Parathyroid adenoma (tissue), 2 donors: Measurements from ENCODE around the gene NPAS2.

Source experiments
- H2AFZ ChIP-seq: fragments of 300-600 bp; sonication (generic); one replicate; pipeline ENCODE4 v1.7.0; 2017; ENCODE audit warnings: antibody characterized with exemption, mild to moderate bottlenecking
- H3K27ac ChIP-seq: fragments of 300-600 bp; sonication (generic); one replicate; pipeline ENCODE4 v1.7.0; 2017
- H3K27me3 ChIP-seq: fragments of 300-600 bp; sonication (generic); one replicate; pipeline ENCODE4 v1.7.0; 2017; ENCODE audit warnings: low read length; ENCODE audit not compliant: control insufficient read depth, insufficient read depth
- H3K36me3 ChIP-seq: fragments of 300-600 bp; sonication (generic); one replicate; pipeline ENCODE4 v1.7.0; 2017; ENCODE audit warnings: low read length; ENCODE audit not compliant: control insufficient read depth, insufficient read depth
- H3K4me1 ChIP-seq: fragments of 300-600 bp; sonication (generic); one replicate; pipeline ENCODE4 v1.7.0; 2017; ENCODE audit warnings: control low read depth
- H3K4me2 ChIP-seq: fragments of 300-600 bp; sonication (generic); one replicate; pipeline ENCODE4 v1.7.0; 2017; ENCODE audit warnings: low read length
- H3K4me3 ChIP-seq: fragments of 300-600 bp; sonication (generic); one replicate; pipeline ENCODE4 v1.7.0; 2017; ENCODE audit warnings: low read depth, low read length
- H3K79me2 ChIP-seq: fragments of 300-600 bp; sonication (generic); one replicate; pipeline ENCODE4 v1.7.0; 2017; ENCODE audit warnings: control low read depth
- H3K9ac ChIP-seq: fragments of 300-600 bp; sonication (generic); one replicate; pipeline ENCODE4 v1.7.0; 2017; ENCODE audit warnings: mild to moderate bottlenecking
- H3K9me3 ChIP-seq: fragments of 300-600 bp; sonication (generic); one replicate; pipeline ENCODE4 v1.7.0; 2017; ENCODE audit warnings: low read length; ENCODE audit not compliant: control insufficient read depth
- CTCF ChIP-seq: fragments of 300-600 bp; sonication (generic); IDR thresholded peaks from one replicate; pipeline ENCODE4 v1.7.0; 2017; ENCODE audit warnings: antibody characterized with exemption, mild to moderate bottlenecking
- donor health status: primary hyperparathyroidism.

The NPAS2 gene

DNA sequence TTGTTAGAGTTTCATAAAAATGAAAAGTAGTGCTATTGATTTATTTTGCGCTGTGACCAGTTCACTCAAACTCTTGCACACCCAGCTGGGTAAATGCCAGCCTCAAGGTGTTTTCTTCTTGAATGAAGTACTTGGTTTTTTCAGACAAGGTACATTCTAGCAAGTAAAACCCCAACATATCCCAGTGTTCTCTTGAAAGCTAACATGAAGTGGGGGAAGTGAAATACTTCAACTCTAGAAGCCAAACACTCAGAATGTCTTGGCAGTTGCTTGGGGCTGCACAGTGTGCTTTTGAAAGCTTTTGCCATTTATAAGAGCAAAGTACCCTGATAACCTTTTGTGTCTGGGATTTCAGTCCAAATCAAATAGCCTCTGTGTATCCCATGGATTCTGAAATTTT lies 13.4 kb downstream of the NPAS2 start:
- Histone ChIP-seq H3K79me2 (no peaks in the 10 kb centered on the region), H3K27ac (no peak overlapping the region), H3K4me1 (no peaks in the 10 kb centered on the region), H3K36me3 (no peaks in the 10 kb centered on the region), H3K27me3 (no peaks in the 10 kb centered on the region), H3K4me3 (no peak overlapping the region), H3K9ac (no peak overlapping the region), H3K4me2 (no peak overlapping the region), H3K9me3 (no peaks in the 10 kb centered on the region), H2AFZ (no peak overlapping the region)
- TF ChIP-seq CTCF = no peak

DNA sequence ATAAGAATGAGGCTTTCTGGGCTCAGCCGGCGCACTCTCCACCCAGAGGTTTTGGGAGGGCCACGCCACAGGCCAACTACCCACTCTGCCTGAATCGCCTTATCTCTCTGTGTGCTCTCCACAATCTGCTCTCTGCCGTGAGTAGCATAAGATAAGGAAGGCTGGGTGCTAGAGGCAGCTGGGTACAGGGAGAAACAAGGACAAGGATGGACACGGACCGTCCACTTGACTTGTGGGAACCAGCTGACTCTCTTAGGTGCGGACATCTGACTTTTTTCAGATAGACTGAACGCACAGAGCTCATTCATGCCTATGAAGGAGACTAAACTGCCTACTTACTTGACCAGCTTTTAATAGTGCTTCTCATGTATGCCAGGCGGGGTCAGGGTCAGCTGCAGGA lies 14.3 kb downstream of the NPAS2 start:
- H3K27ac ChIP-seq = no peak overlapping the region
- no peak for TF ChIP-seq CTCF

GRCh38 chr2:100835006-100835659 lies 15.2 kb downstream of the NPAS2 start:
- no peak for TF ChIP-seq CTCF
- Histone ChIP-seq H3K9me3 (no peaks in the 10 kb centered on the region), H3K27ac (no peak overlapping the region), H3K9ac (no peak overlapping the region), H3K4me2 (no peak overlapping the region), H2AFZ (no peak overlapping the region), H3K4me3 (no peak overlapping the region), H3K36me3 (no peaks in the 10 kb centered on the region), H3K79me2 (no peaks in the 10 kb centered on the region), H3K4me1 (no peaks in the 10 kb centered on the region), H3K27me3 (no peaks in the 10 kb centered on the region)

More for the DNA sequence above, 14.3 kb downstream of the NPAS2 start:
- H3K9ac ChIP-seq = no peak overlapping the region
- no peaks in the 10 kb centered on the region for H3K36me3 ChIP-seq
- no peaks in the 10 kb centered on the region for H3K79me2 ChIP-seq
- no peaks in the 10 kb centered on the region for H3K27me3 ChIP-seq
- no peak overlapping the region for H3K4me3 ChIP-seq
- H2AFZ ChIP-seq = no peak overlapping the region
- no peak overlapping the region for H3K4me2 ChIP-seq
- no peaks in the 10 kb centered on the region for H3K9me3 ChIP-seq
- no peaks in the 10 kb centered on the region for H3K4me1 ChIP-seq

DNA sequence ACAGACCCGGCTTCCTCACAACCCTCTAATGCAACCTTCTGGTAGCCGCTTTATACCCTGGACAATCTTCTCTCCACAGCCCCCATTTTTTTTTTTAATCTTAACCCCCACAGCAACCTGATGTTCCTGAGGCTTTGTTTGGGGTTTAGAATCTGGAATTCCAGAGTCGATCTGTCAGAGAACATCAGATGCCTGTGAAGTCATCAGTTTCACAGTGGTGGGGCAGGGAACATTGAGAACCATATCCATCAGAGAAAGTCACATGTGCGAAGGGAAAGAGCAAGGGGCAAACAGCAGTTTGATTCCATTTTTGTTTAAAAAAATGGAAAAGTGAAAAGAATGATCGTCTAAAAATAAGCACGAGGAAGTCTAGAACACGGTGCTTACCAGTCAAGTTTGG lies 20.6 kb downstream of the NPAS2 start:
- no peaks in the 10 kb centered on the region for H3K4me1 ChIP-seq
- no peaks in the 10 kb centered on the region for H3K79me2 ChIP-seq
- H2AFZ ChIP-seq = no peak overlapping the region
- no peaks in the 10 kb centered on the region for H3K36me3 ChIP-seq
- H3K4me3 ChIP-seq = no peak overlapping the region
- H3K9me3 ChIP-seq = no peaks in the 10 kb centered on the region
- H3K9ac ChIP-seq = no peak overlapping the region
- no peak overlapping the region for H3K27ac ChIP-seq
- no peak for TF ChIP-seq CTCF
- H3K27me3 ChIP-seq = no peaks in the 10 kb centered on the region
- H3K4me2 ChIP-seq = no peak overlapping the region

DNA sequence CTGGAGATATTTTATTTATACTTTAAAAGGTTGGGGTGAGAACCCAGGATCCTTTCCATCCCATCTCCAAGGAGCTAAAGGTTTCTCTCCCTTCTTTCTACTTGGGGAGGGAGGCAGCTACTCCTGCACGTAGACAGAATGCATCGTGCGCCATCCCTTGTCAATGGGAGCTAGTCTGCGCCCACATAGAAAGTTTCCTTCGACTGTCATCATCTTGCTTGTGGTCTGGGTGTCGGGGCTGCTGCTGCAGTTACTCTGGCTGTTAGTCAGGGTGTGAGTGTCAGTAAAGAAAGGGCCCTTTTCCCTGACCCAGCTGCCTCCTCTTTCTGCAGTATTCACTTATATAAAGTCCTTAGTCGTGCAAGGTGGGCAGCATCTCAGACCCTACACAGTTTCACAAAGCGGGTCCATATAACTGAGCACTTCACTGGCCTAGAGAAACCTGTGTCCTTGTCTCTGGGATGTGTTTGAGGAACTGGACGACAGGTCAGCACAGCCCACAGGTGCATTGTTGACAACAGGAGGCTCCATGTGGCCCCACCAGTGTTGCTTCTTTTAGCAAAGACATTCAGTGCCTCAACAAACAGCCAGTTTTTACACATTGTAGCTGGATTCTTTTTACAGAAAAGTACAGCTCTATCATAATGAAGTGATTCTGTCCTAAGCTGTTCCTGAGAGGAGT lies 22.4 kb downstream of the NPAS2 start:
- Histone ChIP-seq H3K4me2 (no peak overlapping the region), H3K27me3 (no peaks in the 10 kb centered on the region), H3K27ac (no peak overlapping the region), H3K4me3 (no peak overlapping the region), H3K79me2 (no peaks in the 10 kb centered on the region), H2AFZ (no peak overlapping the region), H3K36me3 (no peaks in the 10 kb centered on the region), H3K9me3 (no peaks in the 10 kb centered on the region), H3K9ac (no peak overlapping the region), H3K4me1 (no peaks in the 10 kb centered on the region)
- TF ChIP-seq CTCF = no peak
